Testis (tissue), 2 donors: ENCODE data around the gene METRNL.

Experiments used
- POLR2A ChIP-seq: fragments of 450-650 bp; IDR thresholded peaks from one replicate; pipeline ENCODE4 v1.6.1; 2017; ENCODE audit warnings: antibody characterized with exemption, mild to moderate bottlenecking, moderate library complexity
- TF ChIP-seq, protein P1 (sequence below), 3 experiments: fragments of 450-650 bp in 2 of 3; fragments of 200-600 bp in 1 of 3; sonication (generic) in 1 of 3; IDR thresholded peaks; one replicate each; pipeline ENCODE4 v1.5.1; 2016 to 2019; ENCODE audit warnings: antibody characterized with exemption in 3 of 3, mild to moderate bottlenecking in 2 of 3, moderate library complexity in 1 of 3

GRCh38 chr17:83122834-83123233, 43.4 kb downstream of the METRNL start:
- TF ChIP-seq POLR2A = no peak
- TF ChIP-seq, protein P1, sequence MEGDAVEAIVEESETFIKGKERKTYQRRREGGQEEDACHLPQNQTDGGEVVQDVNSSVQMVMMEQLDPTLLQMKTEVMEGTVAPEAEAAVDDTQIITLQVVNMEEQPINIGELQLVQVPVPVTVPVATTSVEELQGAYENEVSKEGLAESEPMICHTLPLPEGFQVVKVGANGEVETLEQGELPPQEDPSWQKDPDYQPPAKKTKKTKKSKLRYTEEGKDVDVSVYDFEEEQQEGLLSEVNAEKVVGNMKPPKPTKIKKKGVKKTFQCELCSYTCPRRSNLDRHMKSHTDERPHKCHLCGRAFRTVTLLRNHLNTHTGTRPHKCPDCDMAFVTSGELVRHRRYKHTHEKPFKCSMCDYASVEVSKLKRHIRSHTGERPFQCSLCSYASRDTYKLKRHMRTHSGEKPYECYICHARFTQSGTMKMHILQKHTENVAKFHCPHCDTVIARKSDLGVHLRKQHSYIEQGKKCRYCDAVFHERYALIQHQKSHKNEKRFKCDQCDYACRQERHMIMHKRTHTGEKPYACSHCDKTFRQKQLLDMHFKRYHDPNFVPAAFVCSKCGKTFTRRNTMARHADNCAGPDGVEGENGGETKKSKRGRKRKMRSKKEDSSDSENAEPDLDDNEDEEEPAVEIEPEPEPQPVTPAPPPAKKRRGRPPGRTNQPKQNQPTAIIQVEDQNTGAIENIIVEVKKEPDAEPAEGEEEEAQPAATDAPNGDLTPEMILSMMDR (IDR thresholded peaks at IDR 0.05) = no peak
